ENCODE results near the gene GBF1. TPM values are rescaled to one million over a fixed set of nuclear protein-coding genes. Genes with fewer than 3 reads are reported as not detected.

Gene GBF1
- total RNA-seq, 1 experiment from 2014 or later, result 23.7 TPM

DNA sequence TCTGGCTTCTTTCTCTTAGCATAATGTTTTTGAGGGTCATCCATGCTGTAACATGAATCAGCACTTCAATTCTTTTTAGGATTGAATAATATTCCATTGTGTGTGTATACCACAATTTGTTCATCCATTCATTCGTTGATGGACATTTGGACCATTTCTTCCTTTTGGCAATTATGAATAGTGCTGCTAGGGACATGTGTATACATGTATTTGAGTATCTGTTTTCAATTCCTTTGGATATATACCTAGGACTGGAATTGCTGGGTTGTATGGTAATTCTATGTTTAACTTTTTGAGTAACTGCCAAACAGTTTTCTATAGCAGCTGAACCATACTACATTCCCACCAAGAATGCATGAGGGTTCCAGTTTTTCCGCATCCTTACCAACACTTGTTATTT is 39.2 kb downstream of the GBF1 start:
- Histone ChIP-seq H4K8ac (replicated peaks; ENCODE audit: insufficient read length, low read depth, low read length) (no peak overlapping the region), H4K20me1 (ENCODE audit: control insufficient read depth, insufficient read depth, insufficient read length) (no peaks in the 10 kb centered on the region), H2AK5ac (ENCODE audit: insufficient read length, low read length) (no peak overlapping the region), H3K23me2 (ENCODE audit: insufficient read length, low read depth, low read length, poor library complexity, severe bottlenecking) (no peaks in the 10 kb centered on the region), H2AFZ (ENCODE audit: low read length) (no peak overlapping the region), H3K4ac (ENCODE audit: low read depth, low read length) (no peak overlapping the region), H3K23ac (ENCODE audit: insufficient read length, low read depth, low read length) (no peak overlapping the region), H3K27me3 (ENCODE audit: insufficient read depth, low read length) (no peaks in the 10 kb centered on the region), H3T11ph (ENCODE audit: low read length) (no peak overlapping the region), H3K18ac (ENCODE audit: insufficient read length, low read depth, low read length) (no peak overlapping the region), H2BK15ac (ENCODE audit: low read depth, low read length) (no peak overlapping the region), H2BK120ac (ENCODE audit: low read depth, low read length, poor library complexity, severe bottlenecking) (no peak overlapping the region), H3K4me1 (ENCODE audit: insufficient read depth, low read length) (no peaks in the 10 kb centered on the region), H3K9me3 (ENCODE audit: control insufficient read depth, low read depth, low read length) (no peaks in the 10 kb centered on the region), H3K79me2 (ENCODE audit: insufficient read depth, low read length) (no peaks in the 10 kb centered on the region), H4K5ac (ENCODE audit: insufficient read length, low read depth, low read length) (no peak overlapping the region), H2BK5ac (ENCODE audit: insufficient read length, low read length) (no peak overlapping the region), H3K27ac (ENCODE audit: insufficient read length, low read depth, low read length) (no peak overlapping the region), H2BK20ac (ENCODE audit: low read depth, low read length, poor library complexity, severe bottlenecking) (no peak overlapping the region), H2BK12ac (ENCODE audit: insufficient read length, low read depth, low read length) (no peak overlapping the region), H3K4me2 (ENCODE audit: insufficient read depth, insufficient read length, low read length) (no peak overlapping the region), H3K79me1 (ENCODE audit: insufficient read depth, low read depth, low read length, poor library complexity, severe bottlenecking) (no peaks in the 10 kb centered on the region), H4K91ac (ENCODE audit: insufficient read length, low read depth, low read length) (no peak overlapping the region), H3K56ac (ENCODE audit: insufficient read length, low read depth, low read length) (no peak overlapping the region), H3K9ac (ENCODE audit: extremely low read depth, insufficient read length, low read length) (no peak overlapping the region), H3K14ac (ENCODE audit: insufficient read depth, low read length) (no peak overlapping the region)
- no peaks in the 10 kb centered on the region for H3K27me3 Mint-ChIP-seq (ENCODE audit: low read depth)
- H3K27ac Mint-ChIP-seq, result no peak overlapping the region
- no peak for DNase-seq
- no peaks in the 10 kb centered on the region for H3K4me1 Mint-ChIP-seq
- TF ChIP-seq, protein P1, sequence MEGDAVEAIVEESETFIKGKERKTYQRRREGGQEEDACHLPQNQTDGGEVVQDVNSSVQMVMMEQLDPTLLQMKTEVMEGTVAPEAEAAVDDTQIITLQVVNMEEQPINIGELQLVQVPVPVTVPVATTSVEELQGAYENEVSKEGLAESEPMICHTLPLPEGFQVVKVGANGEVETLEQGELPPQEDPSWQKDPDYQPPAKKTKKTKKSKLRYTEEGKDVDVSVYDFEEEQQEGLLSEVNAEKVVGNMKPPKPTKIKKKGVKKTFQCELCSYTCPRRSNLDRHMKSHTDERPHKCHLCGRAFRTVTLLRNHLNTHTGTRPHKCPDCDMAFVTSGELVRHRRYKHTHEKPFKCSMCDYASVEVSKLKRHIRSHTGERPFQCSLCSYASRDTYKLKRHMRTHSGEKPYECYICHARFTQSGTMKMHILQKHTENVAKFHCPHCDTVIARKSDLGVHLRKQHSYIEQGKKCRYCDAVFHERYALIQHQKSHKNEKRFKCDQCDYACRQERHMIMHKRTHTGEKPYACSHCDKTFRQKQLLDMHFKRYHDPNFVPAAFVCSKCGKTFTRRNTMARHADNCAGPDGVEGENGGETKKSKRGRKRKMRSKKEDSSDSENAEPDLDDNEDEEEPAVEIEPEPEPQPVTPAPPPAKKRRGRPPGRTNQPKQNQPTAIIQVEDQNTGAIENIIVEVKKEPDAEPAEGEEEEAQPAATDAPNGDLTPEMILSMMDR (conservative IDR thresholded peaks at IDR 0.05), result no peak
- H3K4me3 Mint-ChIP-seq, result no peak overlapping the region
- WGBS (ENCODE audit: extremely low coverage, insufficient read length, low lambda C conversion rate), result no CpG with 5 or more reads among the region's 2 CpGs
- no peaks in the 10 kb centered on the region for H3K36me3 Mint-ChIP-seq (ENCODE audit: insufficient read depth in 1 of 3, low read depth in 3 of 3)
- no peaks in the 10 kb centered on the region for H3K9me3 Mint-ChIP-seq
